Keratinocyte (primary cell): Measurements from ENCODE around the gene DGKD.

Experiments
- EZH2 ChIP-seq: IDR thresholded peaks from one replicate; pipeline ENCODE4 v1.6.1; 2012; ENCODE audit warnings: inconsistent platforms, mild to moderate bottlenecking, low read length, moderate library complexity
- TF ChIP-seq, protein P1 (sequence below), 3 experiments: IDR thresholded peaks in 1 of 3; conservative IDR thresholded peaks in 1 of 3; optimal IDR thresholded peaks in 1 of 3; 2 replicates in 2 of 3; 3 replicates in 1 of 3; pipeline versions ENCODE3 to v1.5.1; 2011; ENCODE audit warnings: low read length in 3 of 3, mild to moderate bottlenecking in 3 of 3, moderate library complexity in 2 of 3, control low read depth in 1 of 3, inconsistent platforms in 1 of 3; ENCODE audit not compliant: insufficient read depth in 2 of 3; ENCODE audit errors: extremely low read depth in 1 of 3

DNA sequence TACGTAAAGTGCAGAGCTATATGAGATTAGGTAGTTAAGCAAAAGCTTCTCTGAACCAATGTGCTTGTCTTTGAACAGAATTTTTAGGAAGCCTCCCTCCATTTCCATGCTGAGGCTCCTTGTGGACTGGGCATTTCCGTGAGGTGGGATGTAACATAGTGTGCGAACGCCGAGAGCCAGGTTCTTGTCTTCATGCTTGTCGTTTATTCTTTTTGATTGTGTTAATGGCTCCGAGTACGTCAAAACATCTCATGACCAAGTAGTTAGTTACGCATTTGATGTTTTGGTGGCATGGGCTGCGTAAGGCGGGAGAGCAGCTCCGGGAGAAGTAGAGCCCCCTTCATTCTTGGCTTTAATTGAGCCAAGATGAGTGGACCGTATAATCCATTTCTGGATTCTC lies 32.9 kb downstream of the DGKD start:
- TF ChIP-seq, protein P1, sequence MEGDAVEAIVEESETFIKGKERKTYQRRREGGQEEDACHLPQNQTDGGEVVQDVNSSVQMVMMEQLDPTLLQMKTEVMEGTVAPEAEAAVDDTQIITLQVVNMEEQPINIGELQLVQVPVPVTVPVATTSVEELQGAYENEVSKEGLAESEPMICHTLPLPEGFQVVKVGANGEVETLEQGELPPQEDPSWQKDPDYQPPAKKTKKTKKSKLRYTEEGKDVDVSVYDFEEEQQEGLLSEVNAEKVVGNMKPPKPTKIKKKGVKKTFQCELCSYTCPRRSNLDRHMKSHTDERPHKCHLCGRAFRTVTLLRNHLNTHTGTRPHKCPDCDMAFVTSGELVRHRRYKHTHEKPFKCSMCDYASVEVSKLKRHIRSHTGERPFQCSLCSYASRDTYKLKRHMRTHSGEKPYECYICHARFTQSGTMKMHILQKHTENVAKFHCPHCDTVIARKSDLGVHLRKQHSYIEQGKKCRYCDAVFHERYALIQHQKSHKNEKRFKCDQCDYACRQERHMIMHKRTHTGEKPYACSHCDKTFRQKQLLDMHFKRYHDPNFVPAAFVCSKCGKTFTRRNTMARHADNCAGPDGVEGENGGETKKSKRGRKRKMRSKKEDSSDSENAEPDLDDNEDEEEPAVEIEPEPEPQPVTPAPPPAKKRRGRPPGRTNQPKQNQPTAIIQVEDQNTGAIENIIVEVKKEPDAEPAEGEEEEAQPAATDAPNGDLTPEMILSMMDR (optimal IDR thresholded peaks at IDR 0.05 in 1 of 3, IDR thresholded peaks at IDR 0.05 in 1 of 3, conservative IDR thresholded peaks at IDR 0.05 in 1 of 3; ENCODE audit: extremely low read depth in 1 of 3, insufficient read depth in 2 of 3, low read length in 3 of 3), result no peak
- no peak for TF ChIP-seq EZH2
